ENCODE results near the gene GPR17. TPM values are rescaled to one million over a fixed set of nuclear protein-coding genes. Genes with fewer than 3 reads are reported as not detected.

Gene GPR17
- total RNA-seq, 1 experiment from 2014 or later: 0.35 TPM

DNA sequence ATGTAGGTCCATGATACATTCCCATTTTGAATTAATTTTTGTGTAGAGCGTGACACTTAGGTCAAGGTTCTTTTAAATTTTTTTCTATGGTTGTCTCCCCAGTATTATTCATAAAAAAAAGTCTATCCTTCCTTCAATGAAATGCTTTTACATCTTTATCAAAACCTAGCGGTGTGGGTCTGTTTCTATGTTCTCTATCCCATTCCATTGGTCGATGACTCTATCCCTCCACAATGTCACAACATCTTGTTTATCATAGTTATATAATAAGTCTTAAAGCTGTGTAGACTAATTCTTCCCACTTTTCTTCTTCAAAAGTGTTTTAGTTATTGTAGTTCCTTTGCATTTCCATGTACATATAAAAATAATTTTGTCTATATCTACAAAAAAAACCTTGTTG, 47.2 kb upstream of the GPR17 start:
- no peaks in the 10 kb centered on the region for H3K27me3 ChIP-seq (ENCODE audit: insufficient read depth, low read length)
- no peaks in the 10 kb centered on the region for H3K4me1 ChIP-seq (ENCODE audit: insufficient read depth, low read length)
- no peaks in the 10 kb centered on the region for H4K20me1 ChIP-seq (ENCODE audit: control insufficient read depth, insufficient read depth, insufficient read length)
- H3K23ac ChIP-seq (ENCODE audit: insufficient read length, low read depth, low read length): no peak overlapping the region
- H3K27me3 Mint-ChIP-seq (ENCODE audit: low read depth): no peaks in the 10 kb centered on the region
- no peak overlapping the region for H4K8ac ChIP-seq (replicated peaks; ENCODE audit: insufficient read length, low read depth, low read length)
- H3K36me3 Mint-ChIP-seq (ENCODE audit: insufficient read depth in 1 of 3, low read depth in 3 of 3): no peaks in the 10 kb centered on the region
- TF ChIP-seq, protein P1, sequence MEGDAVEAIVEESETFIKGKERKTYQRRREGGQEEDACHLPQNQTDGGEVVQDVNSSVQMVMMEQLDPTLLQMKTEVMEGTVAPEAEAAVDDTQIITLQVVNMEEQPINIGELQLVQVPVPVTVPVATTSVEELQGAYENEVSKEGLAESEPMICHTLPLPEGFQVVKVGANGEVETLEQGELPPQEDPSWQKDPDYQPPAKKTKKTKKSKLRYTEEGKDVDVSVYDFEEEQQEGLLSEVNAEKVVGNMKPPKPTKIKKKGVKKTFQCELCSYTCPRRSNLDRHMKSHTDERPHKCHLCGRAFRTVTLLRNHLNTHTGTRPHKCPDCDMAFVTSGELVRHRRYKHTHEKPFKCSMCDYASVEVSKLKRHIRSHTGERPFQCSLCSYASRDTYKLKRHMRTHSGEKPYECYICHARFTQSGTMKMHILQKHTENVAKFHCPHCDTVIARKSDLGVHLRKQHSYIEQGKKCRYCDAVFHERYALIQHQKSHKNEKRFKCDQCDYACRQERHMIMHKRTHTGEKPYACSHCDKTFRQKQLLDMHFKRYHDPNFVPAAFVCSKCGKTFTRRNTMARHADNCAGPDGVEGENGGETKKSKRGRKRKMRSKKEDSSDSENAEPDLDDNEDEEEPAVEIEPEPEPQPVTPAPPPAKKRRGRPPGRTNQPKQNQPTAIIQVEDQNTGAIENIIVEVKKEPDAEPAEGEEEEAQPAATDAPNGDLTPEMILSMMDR (conservative IDR thresholded peaks at IDR 0.05): no peak
- H3K4ac ChIP-seq (ENCODE audit: low read depth, low read length): no peak overlapping the region
- DNase-seq: no peak
- no peak overlapping the region for H2BK120ac ChIP-seq (ENCODE audit: low read depth, low read length, poor library complexity, severe bottlenecking)
- no peak overlapping the region for H4K91ac ChIP-seq (ENCODE audit: insufficient read length, low read depth, low read length)
- H3K9me3 ChIP-seq (ENCODE audit: control insufficient read depth, low read depth, low read length): no peaks in the 10 kb centered on the region
- H2AK5ac ChIP-seq (ENCODE audit: insufficient read length, low read length): no peak overlapping the region
- H2BK12ac ChIP-seq (ENCODE audit: insufficient read length, low read depth, low read length): no peak overlapping the region
- no peak overlapping the region for H3K27ac Mint-ChIP-seq
- H3K4me3 Mint-ChIP-seq: no peak overlapping the region
- no peak overlapping the region for H3K4me2 ChIP-seq (ENCODE audit: insufficient read depth, insufficient read length, low read length)
- H3K18ac ChIP-seq (ENCODE audit: insufficient read length, low read depth, low read length): no peak overlapping the region
- no peaks in the 10 kb centered on the region for H3K4me1 Mint-ChIP-seq
- H3K14ac ChIP-seq (ENCODE audit: insufficient read depth, low read length): no peak overlapping the region
- no peaks in the 10 kb centered on the region; a peak in 1 of 5 replicates for H3K9me3 Mint-ChIP-seq
- no peak overlapping the region for H2BK5ac ChIP-seq (ENCODE audit: insufficient read length, low read length)
- no peak overlapping the region for H2AFZ ChIP-seq (ENCODE audit: low read length)
- H3K79me2 ChIP-seq (ENCODE audit: insufficient read depth, low read length): no peaks in the 10 kb centered on the region
- no CpG with 5 or more reads among the region's 3 CpGs for WGBS (ENCODE audit: extremely low coverage, insufficient read length, low lambda C conversion rate)
- H3K27ac ChIP-seq (ENCODE audit: insufficient read length, low read depth, low read length): no peak overlapping the region
- H4K5ac ChIP-seq (ENCODE audit: insufficient read length, low read depth, low read length): no peak overlapping the region
- H2BK20ac ChIP-seq (ENCODE audit: low read depth, low read length, poor library complexity, severe bottlenecking): no peak overlapping the region
- no peak overlapping the region for H2BK15ac ChIP-seq (ENCODE audit: low read depth, low read length)
- H3K79me1 ChIP-seq (ENCODE audit: insufficient read depth, low read depth, low read length, poor library complexity, severe bottlenecking): no peaks in the 10 kb centered on the region
- H3T11ph ChIP-seq (ENCODE audit: low read length): no peak overlapping the region
- no peak overlapping the region for H3K56ac ChIP-seq (ENCODE audit: insufficient read length, low read depth, low read length)
- H3K23me2 ChIP-seq (ENCODE audit: insufficient read length, low read depth, low read length, poor library complexity, severe bottlenecking): no peaks in the 10 kb centered on the region
- H3K9ac ChIP-seq (ENCODE audit: extremely low read depth, insufficient read length, low read length): no peak overlapping the region

Measured in H9 (cell line).